Stimulated activated CD8-positive, alpha-beta memory T cell treated with anti-CD3 and anti-CD28 coated beads, Interleukin-7, amount 100 ng/mL, for 48 hours (primary cell): ENCODE measurements around the gene KCNMB2.
"Not testable (repeated sequence)": the region's sequence is repeated elsewhere in the genome, so short reads cannot be mapped to it uniquely, and the experiment has no call there.

ENCODE experiments used
- DNase-seq, 2 donors: peaks; one replicate each; pipeline ENCODE4 v3.0.0-alpha.2; 2020; ENCODE audit warnings: low read depth in 1 of 2; ENCODE audit errors: extremely low read depth in 1 of 2

The KCNMB2 gene

GRCh38 chr3:178518660-178519396 is 17.4 kb upstream of the KCNMB2 start:
- no peak for DNase-seq

- DNase-seq = no peak
Measured at GRCh38 chr3:178519701-178520100, 16.5 kb upstream of the KCNMB2 start.

- DNase-seq = no peak
Measured at GRCh38 chr3:178520451-178520850, 15.8 kb upstream of the KCNMB2 start.

GRCh38 chr3:178522200-178523052 is 13.8 kb upstream of the KCNMB2 start:
- DNase-seq = no peak

GRCh38 chr3:178525251-178525650 is 11.0 kb upstream of the KCNMB2 start:
- no peak for DNase-seq

- no peak for DNase-seq
Measured at GRCh38 chr3:178526291-178526690, 9.9 kb upstream of the KCNMB2 start.

GRCh38 chr3:178527981-178528380 is 8.3 kb upstream of the KCNMB2 start:
- DNase-seq = no peak

- no peak for DNase-seq
Measured at GRCh38 chr3:178529606-178530225, 6.5 kb upstream of the KCNMB2 start.

- no peak for DNase-seq
Measured at GRCh38 chr3:178532476-178532875, 3.8 kb upstream of the KCNMB2 start.

GRCh38 chr3:178537122-178537705 is 978 bp downstream of the KCNMB2 start:
- DNase-seq = no peak

- no peak for DNase-seq
Measured at GRCh38 chr3:178538056-178538455, 1.8 kb downstream of the KCNMB2 start.

GRCh38 chr3:178540184-178540583 is 3.9 kb downstream of the KCNMB2 start:
- no peak for DNase-seq

- DNase-seq = no peak
Measured at GRCh38 chr3:178545337-178545736, 9.1 kb downstream of the KCNMB2 start.

- no peak for DNase-seq
Measured at GRCh38 chr3:178546079-178546478, 9.8 kb downstream of the KCNMB2 start.

GRCh38 chr3:178549426-178549825 is 13.2 kb downstream of the KCNMB2 start:
- not testable (repeated sequence) for DNase-seq

- DNase-seq = no peak
Measured at GRCh38 chr3:178551916-178552321, 15.7 kb downstream of the KCNMB2 start.

GRCh38 chr3:178558637-178559036 is 22.4 kb downstream of the KCNMB2 start:
- no peak for DNase-seq

- no peak for DNase-seq
Measured at GRCh38 chr3:178560759-178561158, 24.5 kb downstream of the KCNMB2 start.

- DNase-seq = no peak
Measured at GRCh38 chr3:178561239-178561638, 25.0 kb downstream of the KCNMB2 start.

GRCh38 chr3:178562143-178562946 is 26.1 kb downstream of the KCNMB2 start:
- DNase-seq = no peak

- no peak for DNase-seq
Measured at GRCh38 chr3:178562947-178563232, 26.7 kb downstream of the KCNMB2 start.
